ENCODE data around the gene TUBB6.

- TF ChIP-seq CTCF (IDR thresholded peaks at IDR 0.05) (no peak), POLR2A (IDR thresholded peaks at IDR 0.05) (peak; percentile 24), EP300 (IDR thresholded peaks at IDR 0.05; ENCODE audit: low read depth) (no peak)
These were observed 20.2 kb upstream of the TUBB6 start for GRCh38 chr18:12287684-12288402.

All from transverse colon (tissue), 3 donors.